ENCODE results near the gene OR10H5.
"Not testable (repeated sequence)": the region's sequence is repeated elsewhere in the genome, so short reads cannot be mapped to it uniquely, and the experiment has no call there.

The OR10H5 gene

GRCh38 chr19:15787611-15788155 is at the start of gene OR10H5:
Gene OR10H5 (plus strand): TSS chr19:15787661. CDS start chr19:15794049, 6,388 bp downstream.
- DNase-seq, result no peak

- no peak for DNase-seq
These were observed 49.7 kb upstream of the OR10H5 start, which contains the start of gene OR10H3 for GRCh38 chr19:15737722-15738121. Gene OR10H3 (plus strand): TSS chr19:15737985. CDS start chr19:15741393, 3,408 bp downstream.

- no peak for DNase-seq
These were observed 46.7 kb upstream of the OR10H5 start for GRCh38 chr19:15740785-15741184.

GRCh38 chr19:15748239-15748638 is 39.2 kb upstream of the OR10H5 start:
- DNase-seq, result no peak

GRCh38 chr19:15758379-15758778 is 29.1 kb upstream of the OR10H5 start:
- DNase-seq, result no peak

- DNase-seq, result no peak
These were observed 27.4 kb upstream of the OR10H5 start for GRCh38 chr19:15759962-15760565.

- DNase-seq, result peak in 1 of 2 experiments; percentile 4
These were observed 17.9 kb upstream of the OR10H5 start for GRCh38 chr19:15769586-15769985.

GRCh38 chr19:15774159-15774558 is 13.3 kb upstream of the OR10H5 start:
- not testable (repeated sequence) for DNase-seq

GRCh38 chr19:15775249-15775648 is 12.2 kb upstream of the OR10H5 start:
- no peak for DNase-seq

GRCh38 chr19:15776264-15776663 is 11.2 kb upstream of the OR10H5 start:
- no peak for DNase-seq

- DNase-seq, result no peak
These were observed 10.2 kb upstream of the OR10H5 start for GRCh38 chr19:15776991-15777970.

GRCh38 chr19:15779756-15780476 is 7.5 kb upstream of the OR10H5 start:
- DNase-seq, result no peak

GRCh38 chr19:15780610-15781418 is 6.6 kb upstream of the OR10H5 start:
- DNase-seq, result no peak

- no peak for DNase-seq
These were observed 5.8 kb upstream of the OR10H5 start for GRCh38 chr19:15781661-15782060.

GRCh38 chr19:15782211-15782610 is 5.2 kb upstream of the OR10H5 start:
- no peak for DNase-seq

- DNase-seq, result not testable (repeated sequence)
These were observed 4.6 kb upstream of the OR10H5 start for GRCh38 chr19:15782896-15783295.

GRCh38 chr19:15788594-15789270 is 1.3 kb downstream of the OR10H5 start:
- DNase-seq, result no peak

GRCh38 chr19:15790096-15790495 is 2.6 kb downstream of the OR10H5 start:
- no peak for DNase-seq

GRCh38 chr19:15794279-15794678 is 6.8 kb downstream of the OR10H5 start:
- DNase-seq, result not testable (repeated sequence)

GRCh38 chr19:15810335-15810734 is 22.9 kb downstream of the OR10H5 start:
- no peak for DNase-seq

GRCh38 chr19:15811476-15811875 is 24.0 kb downstream of the OR10H5 start:
- no peak for DNase-seq
